ENCODE data around the gene IFI30. TPM values are rescaled to one million over a fixed set of nuclear protein-coding genes. Genes with fewer than 3 reads are reported as not detected.

Gene IFI30
- total RNA-seq, 2 donors from 2014 or later = 8.1 to 43.2 TPM

DNA sequence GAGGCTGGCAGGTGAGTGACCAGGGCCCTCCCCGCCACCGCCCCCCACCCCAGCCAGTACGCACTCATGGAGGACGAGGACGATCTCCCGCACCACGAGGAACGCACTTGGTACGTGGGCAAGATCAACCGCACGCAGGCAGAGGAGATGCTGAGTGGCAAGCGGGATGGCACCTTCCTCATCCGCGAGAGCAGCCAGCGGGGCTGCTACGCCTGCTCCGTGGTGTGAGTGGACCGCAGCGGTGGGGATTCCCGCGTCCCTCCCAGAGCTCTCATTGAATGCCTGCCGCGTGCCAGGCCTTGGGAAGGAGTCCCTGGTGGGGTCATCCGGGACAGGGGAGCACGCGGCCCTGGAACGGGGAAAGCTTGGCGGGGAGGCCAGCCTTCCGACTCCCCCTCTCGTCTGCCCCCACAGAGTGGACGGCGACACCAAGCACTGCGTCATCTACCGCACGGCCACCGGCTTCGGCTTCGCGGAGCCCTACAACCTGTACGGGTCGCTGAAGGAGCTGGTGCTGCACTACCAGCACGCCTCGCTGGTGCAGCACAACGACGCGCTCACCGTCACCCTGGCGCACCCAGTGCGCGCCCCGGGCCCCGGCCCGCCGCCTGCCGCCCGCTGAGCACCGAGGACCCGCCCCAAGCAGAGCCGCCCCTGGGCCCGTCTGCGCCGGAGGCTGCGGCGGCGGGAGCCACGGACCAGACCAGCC lies 4.8 kb upstream of the IFI30 start:
- Histone ChIP-seq H3K27ac (no peak overlapping the region), H3K4me1 (peaks cover 0 to 28% of the 10 kb centered on the region in 2 donors), H3K36me3 (peaks cover 35% of the 10 kb centered on the region), H3K27me3 (no peaks in the 10 kb centered on the region), H3K9me3 (no peaks in the 10 kb centered on the region), H3K4me3 (no peak overlapping the region)
- TF ChIP-seq, protein P1, sequence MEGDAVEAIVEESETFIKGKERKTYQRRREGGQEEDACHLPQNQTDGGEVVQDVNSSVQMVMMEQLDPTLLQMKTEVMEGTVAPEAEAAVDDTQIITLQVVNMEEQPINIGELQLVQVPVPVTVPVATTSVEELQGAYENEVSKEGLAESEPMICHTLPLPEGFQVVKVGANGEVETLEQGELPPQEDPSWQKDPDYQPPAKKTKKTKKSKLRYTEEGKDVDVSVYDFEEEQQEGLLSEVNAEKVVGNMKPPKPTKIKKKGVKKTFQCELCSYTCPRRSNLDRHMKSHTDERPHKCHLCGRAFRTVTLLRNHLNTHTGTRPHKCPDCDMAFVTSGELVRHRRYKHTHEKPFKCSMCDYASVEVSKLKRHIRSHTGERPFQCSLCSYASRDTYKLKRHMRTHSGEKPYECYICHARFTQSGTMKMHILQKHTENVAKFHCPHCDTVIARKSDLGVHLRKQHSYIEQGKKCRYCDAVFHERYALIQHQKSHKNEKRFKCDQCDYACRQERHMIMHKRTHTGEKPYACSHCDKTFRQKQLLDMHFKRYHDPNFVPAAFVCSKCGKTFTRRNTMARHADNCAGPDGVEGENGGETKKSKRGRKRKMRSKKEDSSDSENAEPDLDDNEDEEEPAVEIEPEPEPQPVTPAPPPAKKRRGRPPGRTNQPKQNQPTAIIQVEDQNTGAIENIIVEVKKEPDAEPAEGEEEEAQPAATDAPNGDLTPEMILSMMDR (IDR thresholded peaks at IDR 0.05) = no peak
- DNase-seq (ENCODE audit: low spot score) = no peak

DNA sequence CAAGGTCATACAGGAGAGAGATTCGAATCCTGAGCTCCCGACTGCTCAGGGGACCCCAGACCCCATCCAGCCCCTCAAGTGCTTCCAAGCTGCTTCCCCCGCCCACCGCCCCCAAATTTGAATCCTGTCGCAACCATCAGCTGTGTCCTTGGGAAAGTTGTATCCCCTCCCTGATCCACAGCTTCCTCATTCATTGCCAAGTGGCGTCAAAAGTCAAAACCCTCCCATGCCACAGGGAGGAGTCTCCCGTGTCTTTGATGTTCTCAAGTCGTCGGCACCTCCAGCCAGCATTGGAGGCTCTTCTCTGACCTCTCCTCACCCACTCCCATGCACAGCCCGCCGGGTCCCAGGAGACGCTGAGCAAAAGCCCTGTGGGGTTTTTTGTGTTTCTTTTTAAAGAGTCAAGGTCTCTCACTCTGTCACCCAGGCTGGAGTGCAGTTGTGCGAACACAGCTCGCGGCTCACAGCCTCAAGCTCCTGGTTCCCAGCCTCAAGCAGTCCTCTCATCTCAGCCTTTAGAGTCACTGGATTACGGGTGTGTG lies 2.8 kb upstream of the IFI30 start:
- no peak overlapping the region for H3K4me3 ChIP-seq
- TF ChIP-seq, protein P1 (IDR thresholded peaks at IDR 0.05) = no peak
- peaks cover 27% of the 10 kb centered on the region for H3K36me3 ChIP-seq
- H3K9me3 ChIP-seq = no peaks in the 10 kb centered on the region
- no peak for DNase-seq (ENCODE audit: low spot score)
- peaks cover 0 to 30% of the 10 kb centered on the region in 2 donors for H3K4me1 ChIP-seq
- peak overlapping the region; percentile 46 to 55 for H3K27ac ChIP-seq
- no peaks in the 10 kb centered on the region for H3K27me3 ChIP-seq

DNA sequence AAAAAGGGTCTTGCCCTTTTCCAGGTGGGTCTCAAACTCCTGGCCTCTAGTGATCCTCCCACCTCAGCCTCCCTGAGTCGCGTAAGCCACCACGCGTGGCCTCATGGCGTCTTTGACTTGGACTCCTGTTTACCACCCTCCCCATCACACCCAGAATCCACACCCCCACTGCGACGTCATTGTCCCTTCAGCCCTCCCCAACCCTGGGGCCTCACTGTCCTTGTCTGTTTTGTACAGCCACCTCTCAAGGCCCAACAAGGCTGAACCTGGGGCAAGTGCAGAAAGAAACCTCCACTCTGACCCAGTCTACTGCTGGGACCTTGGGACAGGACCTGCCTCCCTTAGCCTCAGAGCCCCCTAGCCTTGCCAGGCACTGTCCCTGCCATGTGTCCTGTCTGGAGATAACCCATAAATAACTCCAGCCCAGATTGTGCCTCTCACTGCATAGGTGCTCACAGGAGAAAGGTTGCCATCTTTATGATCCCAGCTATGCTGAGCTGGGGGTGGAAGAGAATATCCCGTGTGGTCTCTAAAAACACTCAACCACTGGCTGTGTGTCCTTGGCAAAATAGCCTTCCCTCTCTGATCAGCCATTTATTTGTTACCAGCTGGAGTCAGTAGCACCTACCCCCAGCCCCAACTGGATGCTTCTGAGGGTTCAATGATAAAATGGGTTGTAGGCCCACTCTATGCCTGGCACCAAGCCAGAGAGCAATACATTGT lies 1.8 kb upstream of the IFI30 start:
- H3K4me1 ChIP-seq = peaks cover 0 to 30% of the 10 kb centered on the region in 2 donors
- DNase-seq (ENCODE audit: low spot score) = no peak
- H3K36me3 ChIP-seq = peaks cover 17% of the 10 kb centered on the region
- TF ChIP-seq, protein P1 (IDR thresholded peaks at IDR 0.05) = no peak
- peak overlapping the region; percentile 46 to 55 for H3K27ac ChIP-seq
- H3K9me3 ChIP-seq = no peaks in the 10 kb centered on the region
- no peak overlapping the region for H3K4me3 ChIP-seq
- H3K27me3 ChIP-seq = no peaks in the 10 kb centered on the region

DNA sequence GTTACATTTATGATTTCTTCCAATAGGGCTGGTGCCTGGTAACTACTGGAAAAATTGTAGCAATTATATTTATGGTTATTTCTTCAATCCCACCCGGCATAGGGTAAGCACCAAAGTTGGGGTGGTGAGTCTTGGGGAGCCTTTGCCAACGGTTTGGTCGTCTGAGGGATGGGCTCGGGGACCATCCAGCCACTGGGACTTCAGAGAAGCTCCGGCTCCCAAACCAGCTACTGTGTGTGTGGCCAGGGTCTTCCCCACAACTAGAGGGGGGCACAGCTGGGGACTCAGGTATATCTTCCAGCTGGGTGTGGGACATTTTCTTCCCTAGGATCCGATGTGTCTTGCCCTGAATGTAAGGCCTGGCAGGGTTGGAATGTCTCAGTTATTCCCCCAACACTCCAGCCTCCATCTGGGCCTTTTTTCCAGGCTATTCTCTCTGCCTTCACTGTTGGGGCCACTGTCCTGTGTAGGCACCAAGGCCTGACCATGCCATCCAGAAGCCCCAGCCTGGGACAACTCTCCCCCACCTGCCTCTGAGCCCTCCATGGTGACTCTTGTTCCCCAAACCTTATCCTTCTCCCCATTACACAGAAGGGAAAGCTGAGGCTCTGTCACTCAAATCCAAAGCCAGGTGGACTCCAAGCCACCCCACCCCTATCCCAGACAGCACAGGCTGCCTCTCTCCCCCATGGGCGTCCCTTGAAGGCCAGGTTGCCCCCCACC lies 1.1 kb upstream of the IFI30 start:
- TF ChIP-seq, protein P1 (IDR thresholded peaks at IDR 0.05) = no peak
- H3K9me3 ChIP-seq = no peaks in the 10 kb centered on the region
- H3K36me3 ChIP-seq = peaks cover 10% of the 10 kb centered on the region
- peak overlapping the region; percentile 46 to 58 for H3K27ac ChIP-seq
- no peaks in the 10 kb centered on the region for H3K27me3 ChIP-seq
- no peak for DNase-seq (ENCODE audit: low spot score)
- peaks cover 0 to 30% of the 10 kb centered on the region in 2 donors for H3K4me1 ChIP-seq
- no peak overlapping the region for H3K4me3 ChIP-seq

DNA sequence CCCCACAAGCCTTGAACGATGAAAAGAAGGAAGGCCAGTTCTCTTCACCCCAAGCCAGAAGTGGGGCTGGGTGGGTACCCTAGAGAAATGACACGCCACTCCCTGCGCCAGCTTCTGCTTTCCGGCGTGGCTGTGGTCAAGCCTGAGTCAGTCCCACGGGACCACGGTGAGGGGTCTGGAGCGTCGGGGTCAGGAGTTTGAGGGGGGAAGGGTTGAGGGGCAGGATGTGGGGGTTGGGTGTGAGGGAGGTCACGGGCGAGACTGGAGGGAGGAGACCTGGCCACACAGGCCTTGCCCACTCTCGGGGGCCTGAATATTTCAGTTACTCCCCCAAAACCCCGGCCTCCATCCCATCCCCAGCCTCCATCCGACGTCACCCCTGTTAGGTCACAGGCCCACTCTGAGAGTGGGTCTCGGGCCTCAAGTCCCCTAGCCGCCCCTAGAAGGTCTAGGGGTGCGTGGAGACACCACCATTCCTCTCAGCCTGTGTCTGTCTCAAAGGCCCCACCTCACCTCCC lies 500 bp upstream of the IFI30 start:
- no peaks in the 10 kb centered on the region for H3K27me3 ChIP-seq
- no peaks in the 10 kb centered on the region for H3K9me3 ChIP-seq
- peaks cover 0 to 30% of the 10 kb centered on the region in 2 donors for H3K4me1 ChIP-seq
- H3K4me3 ChIP-seq = peak overlapping the region; percentile 45 to 71
- TF ChIP-seq, protein P1 (IDR thresholded peaks at IDR 0.05) = no peak
- peaks cover 5% of the 10 kb centered on the region for H3K36me3 ChIP-seq
- no peak for DNase-seq (ENCODE audit: low spot score)
- H3K27ac ChIP-seq = peak overlapping the region; percentile 43 to 58

Measured in right atrium auricular region (tissue), 2 donors.